Uterus (tissue), 4 donors: Measurements from ENCODE around the gene HDAC4. TPM values are rescaled to one million over a fixed set of nuclear protein-coding genes. Genes with fewer than 3 reads are reported as not detected.

Experiments
- DNase-seq, 2 donors: peaks; one replicate each; pipeline ENCODE4 v3.0.0-alpha.2; 2019 to 2020
- H3K27ac ChIP-seq, 2 donors: fragments of 200-600 bp; sonication (generic); 1 replicate in 1 of 2; 2 replicates in 1 of 2; pipeline ENCODE4 v1.5.1; 2016 to 2018
- H3K27me3 ChIP-seq, 2 donors: fragments of 200-600 bp; sonication (generic); one replicate each; pipeline ENCODE4 v1.5.1; 2018 to 2019; ENCODE audit warnings: control low read depth in 1 of 2
- H3K36me3 ChIP-seq, 2 donors: fragments of 200-600 bp; sonication (generic); one replicate each; pipeline ENCODE4 v1.5.1; 2019; ENCODE audit warnings: control low read depth in 1 of 2
- H3K4me1 ChIP-seq, 2 donors: fragments of 200-600 bp; sonication (generic); one replicate each; pipeline ENCODE4 v1.5.1; 2018 to 2019; ENCODE audit warnings: control low read depth in 1 of 2
- H3K4me3 ChIP-seq, 2 donors: fragments of 200-600 bp; sonication (generic); 1 replicate in 1 of 2; 2 replicates in 1 of 2; pipeline ENCODE4 v1.5.1; 2018 to 2019; ENCODE audit warnings: mild to moderate bottlenecking in 1 of 2
- H3K9me3 ChIP-seq, 2 donors: fragments of 200-600 bp; sonication (generic); one replicate each; pipeline ENCODE4 v1.5.1; 2019; ENCODE audit warnings: control low read depth in 1 of 2
- CTCF ChIP-seq, 4 experiments: fragments of 200-600 bp in 2 of 4; fragments of 450-650 bp in 2 of 4; sonication (generic) in 2 of 4; IDR thresholded peaks; one replicate each; pipeline ENCODE4 v1.5.1; 2016 to 2019; ENCODE audit warnings: antibody characterized with exemption in 4 of 4, mild to moderate bottlenecking in 2 of 4, moderate library complexity in 1 of 4
- POLR2A ChIP-seq, 2 donors: fragments of 450-650 bp; IDR thresholded peaks; one replicate each; pipeline ENCODE4 v1.6.1; 2016; ENCODE audit warnings: antibody characterized with exemption in 2 of 2, mild to moderate bottlenecking in 1 of 2, moderate library complexity in 1 of 2
- intact Hi-C: fragments of 100-400 bp; cut with DNase I; formaldehyde crosslinking; loops from one replicate; pipeline ENCODE4 v1.15.1; 2023; ENCODE audit warnings: low total_unique reads
- total RNA-seq, 4 donors: library from RNA; depleted of rRNA in 3 of 4; stranded (reverse); fragments of >200 nt in 3 of 4; gene quantifications; one replicate each; pipeline versions ENCODE4 v1.1.0 to v1.2.4, GENCODE V29; 2014 to 2023
- donor health status: DM: yes; HTN: yes; CAD: no.

Gene HDAC4
- total RNA-seq, 4 donors from 2014 or later, result 42.1 to 91.5 (median 73.4) TPM

GRCh38 chr2:239184179-239184578 is 216.6 kb downstream of the HDAC4 start:
- Histone ChIP-seq H3K4me1 (no peaks in the 10 kb centered on the region), H3K27ac (no peak overlapping the region), H3K36me3 (no peaks in the 10 kb centered on the region), H3K4me3 (no peak overlapping the region), H3K9me3 (no peaks in the 10 kb centered on the region), H3K27me3 (no peaks in the 10 kb centered on the region)
- TF ChIP-seq CTCF (IDR thresholded peaks at IDR 0.05) (no peak), POLR2A (IDR thresholded peaks at IDR 0.05) (no peak)
- DNase-seq, result peak in 1 of 2 donors; percentile 10
- intact Hi-C loops, result no loop called here

GRCh38 chr2:239182981-239183791 is 217.6 kb downstream of the HDAC4 start:
- peak in 1 of 2 donors; percentile 13 for DNase-seq
- no peaks in the 10 kb centered on the region for H3K4me1 ChIP-seq
- intact Hi-C loops, result no loop called here
- no peaks in the 10 kb centered on the region for H3K36me3 ChIP-seq
- no peaks in the 10 kb centered on the region for H3K9me3 ChIP-seq
- H3K27me3 ChIP-seq, result no peaks in the 10 kb centered on the region
- H3K4me3 ChIP-seq, result no peak overlapping the region
- TF ChIP-seq POLR2A (IDR thresholded peaks at IDR 0.05) (no peak), CTCF (IDR thresholded peaks at IDR 0.05) (no peak)
- H3K27ac ChIP-seq, result no peak overlapping the region

- Histone ChIP-seq H3K4me1 (no peaks in the 10 kb centered on the region), H3K27ac (no peak overlapping the region), H3K36me3 (no peaks in the 10 kb centered on the region), H3K27me3 (no peaks in the 10 kb centered on the region), H3K4me3 (no peak overlapping the region), H3K9me3 (no peaks in the 10 kb centered on the region)
- DNase-seq, result peak; percentile 10 to 12
- intact Hi-C loops, result no loop called here
- TF ChIP-seq CTCF (IDR thresholded peaks at IDR 0.05) (no peak), POLR2A (IDR thresholded peaks at IDR 0.05) (no peak)
These were observed 218.8 kb downstream of the HDAC4 start for GRCh38 chr2:239181903-239182581.

- TF ChIP-seq CTCF (IDR thresholded peaks at IDR 0.05) (no peak), POLR2A (IDR thresholded peaks at IDR 0.05) (no peak)
- no peak overlapping the region for H3K27ac ChIP-seq
- no peaks in the 10 kb centered on the region for H3K9me3 ChIP-seq
- no peaks in the 10 kb centered on the region for H3K4me1 ChIP-seq
- intact Hi-C loops, result no loop called here
- H3K4me3 ChIP-seq, result no peak overlapping the region
- H3K36me3 ChIP-seq, result no peaks in the 10 kb centered on the region
- H3K27me3 ChIP-seq, result no peaks in the 10 kb centered on the region
- DNase-seq, result peak; percentile 3 to 6
These were observed 219.5 kb downstream of the HDAC4 start for GRCh38 chr2:239181074-239181902.
